NCI-H1930 (cell line): ENCODE results near the gene MAP1B.

ENCODE experiments used
- DNase-seq, 2 experiments: peaks; one replicate each; lab custom pipeline; 2025; lab: John Stamatoyannopoulos, UW

The MAP1B gene

GRCh38 chr5:72251386-72251785, 144.1 kb downstream of the MAP1B start:
- no peak for DNase-seq

GRCh38 chr5:72252008-72252407, 144.7 kb downstream of the MAP1B start:
- DNase-seq: no peak

GRCh38 chr5:72252574-72253155, 145.4 kb downstream of the MAP1B start:
- no peak for DNase-seq

GRCh38 chr5:72255237-72255636, 148.0 kb downstream of the MAP1B start:
- no peak for DNase-seq

GRCh38 chr5:72255670-72256069, 148.4 kb downstream of the MAP1B start:
- no peak for DNase-seq

- DNase-seq: no peak
Measured at GRCh38 chr5:72256536-72256935, 149.3 kb downstream of the MAP1B start.
